ENCODE results near the gene RNF212.

RNF212 gene, protein sequence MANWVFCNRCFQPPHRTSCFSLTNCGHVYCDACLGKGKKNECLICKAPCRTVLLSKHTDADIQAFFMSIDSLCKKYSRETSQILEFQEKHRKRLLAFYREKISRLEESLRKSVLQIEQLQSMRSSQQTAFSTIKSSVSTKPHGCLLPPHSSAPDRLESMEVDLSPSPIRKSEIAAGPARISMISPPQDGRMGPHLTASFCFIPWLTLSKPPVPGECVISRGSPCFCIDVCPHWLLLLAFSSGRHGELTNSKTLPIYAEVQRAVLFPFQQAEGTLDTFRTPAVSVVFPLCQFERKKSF

DNA sequence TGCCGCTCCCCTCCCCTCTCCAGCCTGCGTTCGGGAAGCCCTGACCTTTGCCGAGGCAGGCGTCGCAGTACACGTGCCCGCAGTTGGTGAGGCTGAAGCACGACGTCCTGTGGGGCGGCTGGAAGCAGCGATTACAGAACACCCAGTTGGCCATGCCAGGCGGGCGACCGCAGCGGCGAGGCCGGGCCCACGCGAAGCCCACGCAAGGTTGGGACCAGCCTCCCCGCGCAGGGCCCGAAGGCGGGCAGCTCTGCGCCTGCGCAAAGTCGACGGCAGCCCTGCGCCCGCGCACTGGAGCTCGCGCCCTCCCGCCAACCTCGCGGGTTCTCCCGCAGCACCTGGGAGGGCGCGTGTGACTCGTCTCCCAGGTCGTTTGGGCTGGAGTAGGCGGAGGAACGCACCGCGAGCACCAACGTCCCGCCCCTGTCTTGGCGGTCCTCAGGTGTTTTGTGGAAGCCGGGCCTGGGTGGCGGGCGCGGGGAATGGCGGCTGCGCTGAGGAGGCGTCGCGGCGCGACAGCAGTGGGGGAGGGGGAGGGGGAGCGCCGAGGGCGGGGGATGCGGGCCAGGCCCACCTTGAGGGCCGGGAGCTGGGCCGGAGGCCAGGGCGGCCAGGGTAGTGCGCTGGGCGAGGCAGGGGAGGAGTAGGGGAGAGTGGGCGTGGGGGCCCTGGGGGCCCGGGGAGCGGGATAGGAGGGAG lies at the start of gene RNF212:
TSS of gene RNF212 (minus strand) at position 254 of the 699 bp plus-strand sequence. CDS start at position 154, 100 bp downstream.
- no peak within 1 kb of the TSS for H3K4me3 ChIP-seq (replicated peaks; ENCODE audit: low read depth, low read length)
- no peak for DNase-seq (ENCODE audit: extremely low read depth, low read depth)
- TF ChIP-seq, protein P1, sequence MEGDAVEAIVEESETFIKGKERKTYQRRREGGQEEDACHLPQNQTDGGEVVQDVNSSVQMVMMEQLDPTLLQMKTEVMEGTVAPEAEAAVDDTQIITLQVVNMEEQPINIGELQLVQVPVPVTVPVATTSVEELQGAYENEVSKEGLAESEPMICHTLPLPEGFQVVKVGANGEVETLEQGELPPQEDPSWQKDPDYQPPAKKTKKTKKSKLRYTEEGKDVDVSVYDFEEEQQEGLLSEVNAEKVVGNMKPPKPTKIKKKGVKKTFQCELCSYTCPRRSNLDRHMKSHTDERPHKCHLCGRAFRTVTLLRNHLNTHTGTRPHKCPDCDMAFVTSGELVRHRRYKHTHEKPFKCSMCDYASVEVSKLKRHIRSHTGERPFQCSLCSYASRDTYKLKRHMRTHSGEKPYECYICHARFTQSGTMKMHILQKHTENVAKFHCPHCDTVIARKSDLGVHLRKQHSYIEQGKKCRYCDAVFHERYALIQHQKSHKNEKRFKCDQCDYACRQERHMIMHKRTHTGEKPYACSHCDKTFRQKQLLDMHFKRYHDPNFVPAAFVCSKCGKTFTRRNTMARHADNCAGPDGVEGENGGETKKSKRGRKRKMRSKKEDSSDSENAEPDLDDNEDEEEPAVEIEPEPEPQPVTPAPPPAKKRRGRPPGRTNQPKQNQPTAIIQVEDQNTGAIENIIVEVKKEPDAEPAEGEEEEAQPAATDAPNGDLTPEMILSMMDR (IDR thresholded peaks at IDR 0.05; ENCODE audit: low read depth, low read length, missing control alignments): no peak

DNA sequence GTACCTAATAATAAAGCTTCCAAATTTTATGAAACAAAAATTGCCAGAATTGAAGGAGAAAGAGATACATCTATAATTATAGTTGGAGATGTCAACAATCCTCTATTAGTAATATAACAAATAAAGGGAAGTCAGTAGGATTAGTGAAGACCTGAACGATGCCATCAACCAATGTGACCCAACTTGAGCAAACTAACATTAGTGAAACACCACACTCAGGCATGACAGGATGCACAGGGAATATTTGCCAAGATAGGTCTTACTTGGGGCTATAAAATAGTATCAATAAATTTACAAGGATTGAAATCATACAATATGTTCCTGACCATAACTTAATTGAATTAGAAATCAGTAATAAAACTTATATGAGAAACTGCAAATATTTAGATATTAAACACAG lies 47.0 kb upstream of the RNF212 start:
- TF ChIP-seq, protein P1 (IDR thresholded peaks at IDR 0.05; ENCODE audit: low read depth, low read length, missing control alignments): no peak
- no peak for DNase-seq (ENCODE audit: extremely low read depth, low read depth)
- H3K4me3 ChIP-seq (replicated peaks; ENCODE audit: low read depth, low read length): no peak overlapping the region

DNA sequence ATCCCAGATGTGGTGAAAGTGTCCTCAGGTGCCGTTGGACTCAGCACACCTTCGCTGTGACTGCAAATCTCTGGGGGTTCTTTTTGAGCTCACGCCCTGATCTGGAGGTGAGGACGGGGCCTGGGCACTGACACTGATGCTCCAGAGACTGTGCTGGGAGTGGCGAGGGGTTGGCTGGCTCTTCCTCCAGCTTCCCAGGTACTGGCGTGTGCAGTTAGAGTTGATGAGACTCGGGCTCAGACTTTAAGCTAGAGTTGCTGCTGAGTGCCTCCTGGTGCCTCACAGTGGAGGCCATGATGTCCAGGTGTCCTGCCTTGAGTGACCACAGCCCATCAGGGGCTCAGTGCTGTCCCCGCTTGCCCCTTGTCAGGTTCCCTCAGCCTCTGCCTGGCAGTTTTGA lies 42.7 kb upstream of the RNF212 start:
- H3K4me3 ChIP-seq (replicated peaks; ENCODE audit: low read depth, low read length): no peak overlapping the region
- DNase-seq (ENCODE audit: extremely low read depth, low read depth): no peak
- TF ChIP-seq, protein P1 (IDR thresholded peaks at IDR 0.05; ENCODE audit: low read depth, low read length, missing control alignments): no peak

DNA sequence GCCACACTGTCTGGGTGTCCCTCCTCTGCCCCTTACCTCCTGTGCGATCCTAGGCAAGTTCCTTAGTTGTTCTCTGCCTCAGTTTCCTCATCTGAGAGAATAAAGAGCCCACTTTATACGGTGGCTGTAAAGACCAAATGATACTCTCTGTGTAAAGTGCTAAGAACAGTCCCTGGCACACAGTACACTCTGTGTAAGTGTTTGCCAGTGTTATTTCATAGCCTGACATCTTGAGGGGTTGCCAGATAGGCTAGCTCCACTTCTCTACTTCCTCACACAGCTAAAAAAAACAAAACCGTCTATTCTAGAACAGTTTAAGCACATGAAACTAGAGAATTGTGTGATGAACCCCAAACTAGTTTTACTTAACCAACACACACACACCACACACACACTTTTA lies 42.0 kb upstream of the RNF212 start:
- DNase-seq (ENCODE audit: extremely low read depth, low read depth): no peak
- no peak overlapping the region for H3K4me3 ChIP-seq (replicated peaks; ENCODE audit: low read depth, low read length)
- TF ChIP-seq, protein P1 (IDR thresholded peaks at IDR 0.05; ENCODE audit: low read depth, low read length, missing control alignments): no peak

DNA sequence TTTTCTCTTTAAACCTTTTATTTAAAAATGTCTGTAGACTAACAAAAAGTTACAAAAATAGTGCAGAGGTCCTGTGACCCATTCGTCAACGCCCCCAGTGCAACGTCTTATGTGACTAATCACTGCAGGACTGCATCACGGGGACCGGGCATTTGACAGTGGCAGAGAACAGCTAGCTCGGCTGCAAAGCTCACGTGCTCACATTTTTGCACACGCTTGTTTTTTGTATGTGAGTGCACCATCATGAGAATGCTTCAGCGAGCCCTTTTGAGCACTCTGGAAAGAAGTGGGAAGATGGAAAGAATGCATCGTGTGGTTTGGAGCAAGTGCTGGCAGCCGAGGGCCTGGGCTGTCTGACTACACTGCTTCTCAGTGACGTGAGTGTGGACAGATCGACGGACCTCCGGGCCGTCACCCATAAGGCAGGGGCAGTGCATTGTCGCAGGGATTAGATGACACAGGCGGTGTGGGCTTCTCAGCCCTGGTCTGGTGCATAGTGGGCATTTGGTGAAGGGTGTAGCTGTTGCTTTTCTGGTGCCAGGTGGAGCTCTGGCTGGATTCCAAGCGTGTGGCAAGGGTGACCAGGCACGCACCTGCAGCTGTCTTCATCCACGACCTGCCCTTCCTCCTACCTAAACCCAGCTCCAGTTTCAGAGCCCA lies 41.3 kb upstream of the RNF212 start:
- TF ChIP-seq, protein P1 (IDR thresholded peaks at IDR 0.05; ENCODE audit: low read depth, low read length, missing control alignments): no peak
- H3K4me3 ChIP-seq (replicated peaks; ENCODE audit: low read depth, low read length): no peak overlapping the region
- no peak for DNase-seq (ENCODE audit: extremely low read depth, low read depth)

DNA sequence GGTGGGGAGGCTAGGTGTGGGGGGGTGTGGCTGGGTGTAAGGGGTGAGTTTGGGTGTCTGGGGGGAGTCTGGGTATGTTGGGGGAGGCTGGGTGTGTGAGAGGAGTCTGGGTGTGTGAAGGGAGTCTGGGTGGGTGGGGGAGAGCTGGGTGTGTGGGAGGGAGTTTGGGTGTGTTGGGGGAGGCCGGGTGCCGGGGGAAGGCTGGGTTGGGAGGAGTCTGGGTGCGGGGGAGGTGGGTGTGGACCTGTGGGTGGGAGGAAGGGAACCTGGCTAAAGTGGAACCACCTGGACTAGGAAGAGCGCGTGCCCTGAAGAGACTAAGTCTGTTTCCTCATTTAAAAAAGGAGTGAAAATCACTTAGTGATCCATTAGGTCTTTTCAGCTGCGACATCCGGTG lies 40.8 kb upstream of the RNF212 start:
- no peak overlapping the region for H3K4me3 ChIP-seq (replicated peaks; ENCODE audit: low read depth, low read length)
- DNase-seq (ENCODE audit: extremely low read depth, low read depth): no peak
- TF ChIP-seq, protein P1 (IDR thresholded peaks at IDR 0.05; ENCODE audit: low read depth, low read length, missing control alignments): no peak

All from HFF-Myc (cell line).